ENCODE data around the gene SAP30BP.

SAP30BP gene

DNA sequence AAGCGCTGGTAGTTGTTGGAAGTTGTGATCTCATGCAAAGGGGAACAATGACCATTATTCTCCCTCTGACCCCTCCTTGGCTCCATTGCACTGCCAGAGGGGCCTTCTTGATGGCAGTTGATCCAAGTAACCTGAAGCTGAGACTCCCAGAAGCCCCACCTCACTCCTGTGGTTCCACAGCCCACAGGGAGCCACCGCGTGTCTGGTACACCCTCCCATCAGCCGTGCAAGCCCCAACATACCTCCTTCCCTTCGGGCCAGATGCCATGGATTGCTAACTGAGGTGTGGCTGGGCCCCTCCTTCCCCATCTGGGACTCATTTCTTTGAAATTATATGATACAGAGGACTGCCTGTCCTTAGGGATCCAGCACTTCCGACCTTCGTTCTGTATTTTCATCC lies 17.8 kb downstream of the SAP30BP start:
- no peak for DNase-seq

DNA sequence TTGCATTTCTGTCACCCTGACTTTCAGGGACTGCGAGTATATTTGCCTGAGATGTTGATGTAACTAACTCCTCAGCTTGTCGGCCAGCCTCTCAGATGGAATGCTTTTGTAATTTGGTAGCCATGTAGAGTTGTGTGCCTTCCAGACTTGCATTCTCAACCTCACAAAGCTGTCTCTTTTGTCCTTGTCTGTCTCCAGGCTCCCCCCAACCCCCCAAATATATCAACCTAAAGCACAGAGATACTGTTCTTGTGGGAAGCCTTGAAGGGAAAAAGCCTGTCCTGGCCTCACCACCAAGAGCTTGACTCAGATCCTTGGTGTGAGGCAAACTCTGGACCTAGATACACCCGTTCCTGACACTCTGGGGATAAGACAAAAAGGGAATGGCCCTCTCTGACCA lies 18.4 kb downstream of the SAP30BP start:
- DNase-seq = no peak

DNA sequence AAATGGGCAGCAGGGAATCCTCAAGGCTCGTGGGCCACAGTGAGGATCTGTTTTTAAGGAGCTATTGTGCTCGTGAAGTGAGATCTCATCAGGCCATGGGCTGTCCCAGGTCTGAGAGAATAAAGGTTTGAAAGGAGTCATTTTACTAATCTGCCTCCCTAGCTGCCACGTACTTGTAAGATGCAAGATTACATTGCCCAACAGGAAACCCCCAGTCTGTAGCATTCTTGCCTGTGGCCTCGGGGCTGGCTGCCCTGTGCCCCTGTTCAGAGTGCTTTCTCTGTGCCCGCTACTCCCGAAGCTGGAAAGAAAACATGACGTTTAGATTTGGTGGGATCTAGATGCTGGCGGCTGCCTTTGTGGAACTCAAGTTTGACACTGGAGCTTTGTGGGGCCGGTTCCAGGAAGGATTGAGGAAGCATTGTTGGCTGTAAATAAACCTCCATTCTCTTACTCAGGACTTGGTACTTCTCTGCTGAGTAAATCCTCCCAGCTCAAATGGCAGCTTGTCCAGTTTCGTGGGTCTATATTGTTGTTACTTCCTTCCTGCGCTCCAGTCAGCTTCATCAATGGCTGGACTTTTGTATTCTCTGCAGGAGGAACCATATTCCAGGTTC lies 21.2 kb downstream of the SAP30BP start:
- DNase-seq = peak in 1 of 56 donors; percentile 29

DNA sequence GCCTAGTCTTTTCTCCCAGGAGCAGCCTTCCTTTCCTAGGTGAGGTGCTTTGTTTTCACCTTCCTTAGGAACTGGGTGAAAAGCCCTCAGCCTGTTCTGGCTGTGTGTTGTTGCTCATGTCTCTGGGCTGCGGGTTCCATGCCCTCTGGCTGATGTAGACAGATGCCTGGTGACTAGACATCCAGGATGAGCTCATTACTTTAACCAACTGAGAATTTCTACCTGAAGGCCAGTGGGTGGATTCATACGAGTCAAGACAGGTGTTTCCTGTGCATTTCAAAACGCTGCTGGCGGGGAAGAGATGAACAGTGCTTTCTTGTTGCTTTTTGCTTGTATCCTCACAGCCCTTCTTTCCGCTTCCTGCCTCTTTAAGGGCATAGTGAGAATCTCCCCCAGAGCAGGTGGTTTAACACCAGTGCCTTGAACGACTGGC lies 22.3 kb downstream of the SAP30BP start:
- DNase-seq = no peak

DNA sequence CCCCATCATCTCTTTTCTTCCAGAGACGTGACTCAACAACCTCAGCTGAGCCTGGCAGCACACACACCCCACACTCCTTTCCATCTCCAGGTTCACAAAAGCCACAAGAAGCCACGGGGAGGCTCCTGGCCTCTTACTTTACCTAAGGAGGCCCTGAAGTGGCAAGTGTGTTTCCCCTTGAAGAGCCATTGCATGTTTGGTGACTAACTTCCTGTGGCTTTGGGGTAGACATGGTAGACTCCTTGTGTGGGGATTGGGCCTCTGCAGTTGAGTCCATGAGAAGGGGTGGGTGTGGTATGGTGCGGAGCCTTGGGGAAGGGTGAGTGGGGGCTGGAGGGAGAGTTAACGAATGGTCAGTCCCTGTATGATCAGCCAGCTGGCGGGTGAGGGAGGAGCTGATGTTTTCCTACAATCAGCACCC lies 24.2 kb downstream of the SAP30BP start:
- peak in 1 of 56 donors; percentile 46 for DNase-seq

DNA sequence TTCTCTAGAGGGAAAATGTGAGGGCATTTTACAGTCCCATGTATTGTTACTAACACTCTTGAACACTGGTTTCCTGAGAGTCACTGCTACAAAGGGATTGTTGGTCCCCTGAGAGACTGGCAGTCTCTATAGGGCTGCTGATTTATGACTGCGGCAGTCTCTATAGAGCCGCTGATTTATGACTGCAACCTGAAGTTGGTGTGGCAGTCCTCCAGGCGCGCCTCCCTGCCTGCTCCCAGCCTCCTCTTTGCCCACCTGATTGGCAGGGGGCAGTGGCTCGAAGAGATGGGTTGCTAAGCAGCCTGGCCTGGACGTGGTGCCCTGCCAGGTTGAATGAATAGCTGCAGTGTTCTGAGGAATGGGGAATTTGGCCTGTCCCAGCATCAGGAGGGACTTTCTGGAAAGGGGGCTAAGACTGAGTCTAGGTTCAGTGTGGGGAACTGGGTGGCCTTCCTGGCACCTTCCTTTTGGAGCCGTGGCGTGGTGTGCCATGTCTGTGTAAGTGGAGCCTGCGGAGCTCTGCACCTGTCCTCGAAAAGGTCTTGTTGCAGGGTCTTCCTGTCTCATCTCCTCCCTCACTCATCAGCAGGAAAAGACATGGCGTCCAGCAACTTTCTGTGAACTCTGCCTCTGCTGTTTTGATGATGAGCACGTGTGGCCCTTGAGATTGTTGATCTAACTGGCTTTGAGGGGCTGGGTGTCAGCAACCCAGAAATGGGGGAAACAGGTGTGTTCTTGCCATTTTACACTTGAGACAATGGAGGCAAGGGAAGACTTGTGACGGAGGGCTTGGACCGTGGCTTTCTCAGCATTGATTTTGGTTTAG lies 24.9 kb downstream of the SAP30BP start:
- peak in 48 of 56 donors; percentile 24 to 87 (median 64) for DNase-seq

DNA sequence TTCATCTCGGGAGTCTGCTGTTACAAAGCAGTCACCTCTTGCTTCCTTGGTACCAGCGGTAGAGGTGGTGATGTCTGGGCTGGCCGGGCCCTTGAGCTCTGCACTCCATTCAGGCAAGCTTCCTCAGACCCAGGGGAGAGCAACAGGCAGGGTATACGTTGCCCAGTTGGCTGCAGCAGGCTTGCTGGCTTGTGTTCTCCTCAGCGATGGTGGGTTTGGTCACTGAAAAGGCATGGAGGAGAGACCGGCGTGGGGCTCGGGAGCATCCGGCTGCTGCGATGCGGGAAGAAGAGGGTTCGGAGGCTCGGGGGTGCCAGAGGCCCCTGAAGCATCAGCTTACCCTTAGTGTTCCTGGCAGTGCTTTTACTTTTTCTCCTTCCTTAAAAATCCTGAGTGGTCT lies 25.8 kb downstream of the SAP30BP start:
- peak in 6 of 56 donors; percentile 25 to 61 (median 56) for DNase-seq

DNA sequence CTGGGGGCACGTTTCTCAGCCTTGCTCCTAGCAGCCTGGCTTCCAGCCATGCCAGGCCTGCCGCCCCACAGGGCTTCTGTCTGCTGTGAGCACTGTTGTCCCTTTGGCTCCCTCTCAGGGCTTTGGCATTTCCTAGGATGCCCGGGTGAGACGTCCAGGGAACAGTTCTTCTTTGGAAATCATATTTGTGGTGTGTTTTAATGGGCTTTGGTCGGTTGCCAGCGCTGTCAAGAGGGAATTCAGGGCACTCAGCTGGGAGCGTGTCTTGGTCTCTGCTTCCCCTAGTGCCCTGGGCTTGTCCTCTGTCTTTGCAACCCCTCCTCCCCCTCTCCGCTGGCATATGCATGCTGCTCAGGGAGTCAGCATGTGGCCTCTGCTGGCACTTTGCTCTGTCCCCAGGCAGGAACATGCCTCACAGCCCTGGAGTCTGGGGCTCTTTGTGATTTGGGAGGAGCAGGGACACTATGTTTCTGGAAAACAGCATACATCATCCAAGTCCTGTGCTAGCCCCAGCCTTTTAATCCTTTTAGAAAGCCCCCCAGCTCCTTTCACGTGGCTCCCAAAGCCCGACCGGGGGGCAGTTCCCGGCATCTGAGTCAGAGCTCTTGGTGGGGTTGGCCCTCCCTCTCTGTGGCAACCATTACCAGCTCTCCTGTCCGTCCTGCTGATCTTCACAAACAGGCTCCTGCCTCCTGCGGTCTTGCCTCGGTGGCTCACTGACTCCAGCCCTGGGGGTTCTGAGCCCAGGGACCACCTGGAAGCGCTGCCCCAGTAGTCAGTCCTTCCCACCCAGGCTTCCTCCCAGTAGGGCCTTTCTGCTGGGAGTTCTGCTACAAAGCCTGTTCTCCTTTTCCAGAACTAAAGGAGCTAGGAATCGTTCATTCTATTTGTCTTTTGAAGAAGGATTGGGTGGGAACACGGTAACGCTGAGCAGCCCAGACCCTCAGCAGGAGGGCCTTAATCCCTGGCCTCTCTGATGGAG lies 26.7 kb downstream of the SAP30BP start:
- peak in 54 of 56 donors; percentile 57 to 98 (median 89) for DNase-seq

DNA sequence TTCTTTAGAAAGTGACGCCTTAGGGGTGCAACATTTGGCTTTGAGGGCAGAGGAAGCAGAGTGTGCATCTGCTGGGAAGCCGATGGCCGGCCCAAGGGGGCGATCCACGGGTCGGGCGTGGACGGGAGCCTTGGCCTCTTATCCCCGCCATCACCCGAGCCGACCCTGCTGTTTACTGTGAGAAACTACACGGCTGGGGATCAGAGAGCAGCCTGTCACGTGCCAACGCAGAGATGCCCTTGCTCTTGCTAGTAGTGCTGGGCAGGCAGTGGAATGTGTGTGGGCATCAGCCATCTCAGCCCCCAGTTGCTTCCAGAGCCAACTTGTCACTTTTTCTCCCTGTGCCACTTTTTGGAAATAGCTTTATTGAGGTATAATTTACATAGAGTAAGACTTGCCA lies 27.4 kb downstream of the SAP30BP start:
- peak in 17 of 56 donors; percentile 16 to 57 (median 34) for DNase-seq

DNA sequence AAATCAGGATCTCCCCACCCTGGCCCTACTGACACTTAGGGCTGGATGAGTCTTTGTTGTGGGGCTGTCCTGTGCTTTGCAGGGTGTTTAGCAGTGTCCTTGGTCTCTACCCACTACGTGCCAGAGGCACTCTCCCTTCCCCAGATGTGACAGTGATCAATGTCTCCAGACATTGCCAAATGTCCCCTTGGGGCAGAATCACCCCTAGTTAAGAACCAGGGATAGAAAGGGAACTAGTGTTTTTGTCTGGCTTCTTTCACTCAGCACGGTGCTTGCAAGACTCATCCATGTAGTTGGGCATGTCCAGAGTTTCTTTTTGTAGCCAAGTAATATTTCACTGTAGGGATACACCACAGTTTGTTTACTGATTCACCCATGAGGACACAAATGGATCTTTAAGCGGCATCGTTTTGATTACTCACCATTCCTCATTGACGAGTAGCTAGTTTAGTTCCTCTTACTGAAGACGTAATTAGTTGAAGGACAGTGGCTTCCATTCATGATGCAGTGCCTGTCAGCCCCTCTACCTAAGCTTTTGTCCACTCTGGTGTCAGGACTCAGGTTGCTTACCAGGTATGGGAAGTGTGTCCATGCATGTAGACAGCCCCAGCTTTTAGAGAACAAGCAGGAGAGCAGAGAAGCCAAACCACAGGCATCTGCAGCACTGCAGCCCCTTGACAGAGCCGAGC lies 28.1 kb downstream of the SAP30BP start:
- DNase-seq = no peak

DNA sequence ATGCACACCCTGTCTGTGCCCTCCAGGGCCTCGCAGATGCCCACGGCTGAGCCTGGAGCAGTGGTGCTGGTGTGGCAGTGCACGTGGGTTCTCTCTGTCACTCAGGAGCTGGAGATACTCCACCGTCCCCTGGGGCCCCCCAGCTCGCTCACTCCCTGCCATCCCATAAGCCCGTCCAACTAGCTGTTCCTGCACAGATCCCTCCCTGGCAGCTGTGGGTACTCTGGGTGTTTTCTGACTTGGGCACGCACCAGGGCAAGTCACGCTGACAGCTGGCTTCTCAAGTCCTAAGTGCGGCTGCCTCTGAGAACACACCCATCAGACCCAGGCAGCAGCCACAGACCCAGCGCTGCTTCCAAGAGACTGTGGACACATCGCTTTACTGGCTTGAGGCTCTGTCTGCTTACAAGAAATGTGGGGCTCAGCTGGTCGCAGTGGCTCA lies 28.7 kb downstream of the SAP30BP start:
- DNase-seq = peak in 31 of 56 donors; percentile 22 to 72 (median 45)

DNA sequence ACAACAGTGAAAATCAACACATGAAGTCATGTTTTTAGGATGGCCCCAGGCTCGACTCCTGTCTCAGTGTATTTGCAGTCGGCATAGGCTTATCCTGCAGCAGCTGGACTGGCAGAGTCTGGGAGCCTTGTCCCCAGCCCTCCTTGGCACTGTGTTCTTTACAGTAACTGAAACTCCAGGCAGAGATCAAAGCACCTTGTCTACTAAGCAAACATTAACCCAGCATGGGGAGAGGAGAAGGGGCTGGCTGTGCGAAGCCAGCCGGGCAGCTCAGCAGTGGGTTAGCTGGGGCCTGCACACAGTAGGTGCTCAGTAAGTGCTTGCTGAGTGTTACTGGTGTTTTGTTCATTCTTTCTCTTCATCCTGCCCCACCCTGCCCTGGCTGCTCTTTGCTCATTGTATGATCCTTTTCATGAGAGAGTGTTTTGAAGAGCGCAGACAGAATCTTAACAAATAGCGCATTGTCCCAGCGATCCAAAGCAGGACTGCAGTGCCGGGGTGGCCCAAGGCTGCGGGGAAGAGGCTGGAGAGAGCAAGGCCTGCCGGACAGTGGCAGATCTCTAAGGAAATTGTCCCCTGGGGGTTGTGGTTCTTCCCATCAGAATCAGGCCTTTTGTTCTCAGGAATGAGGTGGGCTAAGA lies 30.6 kb downstream of the SAP30BP start:
- DNase-seq = peak in 49 of 56 donors; percentile 17 to 90 (median 67)

DNA sequence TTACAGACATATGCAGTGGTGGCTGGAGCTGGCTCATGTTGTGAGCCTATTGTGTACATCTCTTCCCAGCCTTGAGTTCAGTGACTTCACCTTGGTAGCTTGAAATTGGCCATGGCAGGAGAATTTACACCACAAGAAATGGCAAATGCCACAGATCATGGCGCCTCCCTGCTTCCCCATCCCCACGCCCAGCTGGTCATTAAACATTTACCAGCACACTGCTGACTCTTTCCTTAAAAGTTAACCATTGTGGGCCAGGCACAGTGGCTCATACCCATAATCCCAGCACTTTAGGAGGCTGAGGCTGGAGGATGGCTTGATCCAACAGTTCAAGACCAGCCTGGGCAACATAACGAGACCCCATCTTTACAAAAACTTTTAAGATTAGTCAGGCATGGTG lies 31.5 kb downstream of the SAP30BP start:
- DNase-seq = no peak

DNA sequence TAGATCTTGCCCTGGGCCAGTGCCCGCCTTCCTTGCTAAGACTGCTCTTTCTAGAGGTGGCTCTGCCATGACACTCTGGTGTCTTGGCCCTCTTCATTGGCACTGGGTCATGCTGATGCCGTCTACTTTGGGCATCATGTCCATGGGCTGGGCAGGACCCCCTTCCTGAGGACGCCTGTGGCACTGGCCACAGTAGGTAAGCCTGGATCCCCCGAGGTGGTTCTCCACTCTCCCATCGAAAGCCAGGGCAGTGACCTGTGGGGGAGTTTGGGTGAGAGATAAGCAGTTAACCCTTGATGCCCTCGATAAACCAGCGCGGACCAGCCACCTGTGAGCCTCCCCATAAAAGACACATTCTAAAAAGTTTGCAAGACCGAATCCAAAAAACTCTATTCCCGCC lies 34.1 kb downstream of the SAP30BP start:
- no peak for DNase-seq

DNA sequence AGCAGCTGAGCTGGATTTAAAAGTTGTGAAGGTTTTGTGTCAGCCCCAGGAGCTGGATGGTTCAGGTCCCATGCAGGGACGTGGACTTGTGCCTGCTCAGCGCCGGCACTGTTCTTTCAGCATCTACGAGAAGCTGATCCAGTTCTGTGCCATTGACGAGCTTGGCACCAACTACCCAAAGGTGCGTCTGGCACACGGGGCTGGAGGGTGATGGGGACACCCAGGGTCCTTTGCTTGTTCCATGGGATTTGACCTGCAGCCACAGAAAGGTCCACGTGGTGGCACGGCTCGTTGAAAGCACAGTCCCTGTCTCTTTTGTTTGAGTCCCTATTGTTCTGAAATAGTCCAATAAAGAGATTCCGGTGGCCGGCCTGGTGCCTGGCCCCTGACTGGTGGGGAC lies 36.1 kb downstream of the SAP30BP start:
- no peak for DNase-seq

DNA sequence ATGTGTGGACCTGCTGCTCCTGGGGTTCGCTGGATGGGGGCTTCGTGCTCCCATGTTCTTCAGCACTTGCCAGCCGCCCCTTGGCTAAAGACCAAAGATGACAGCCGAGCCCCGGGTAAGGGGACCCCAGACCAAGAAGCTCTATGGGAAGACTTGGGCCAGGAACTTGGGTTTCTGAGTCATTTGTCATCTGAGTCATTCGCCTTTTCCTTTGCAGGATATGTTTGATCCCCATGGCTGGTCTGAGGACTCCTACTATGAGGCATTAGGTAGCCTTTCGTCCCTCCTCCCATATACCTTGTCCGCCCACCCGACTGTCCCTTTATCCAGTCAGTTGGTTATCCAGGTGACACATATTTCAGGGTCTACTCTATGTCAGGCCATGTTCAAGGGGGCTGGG lies 36.5 kb downstream of the SAP30BP start:
- DNase-seq = no peak

DNA sequence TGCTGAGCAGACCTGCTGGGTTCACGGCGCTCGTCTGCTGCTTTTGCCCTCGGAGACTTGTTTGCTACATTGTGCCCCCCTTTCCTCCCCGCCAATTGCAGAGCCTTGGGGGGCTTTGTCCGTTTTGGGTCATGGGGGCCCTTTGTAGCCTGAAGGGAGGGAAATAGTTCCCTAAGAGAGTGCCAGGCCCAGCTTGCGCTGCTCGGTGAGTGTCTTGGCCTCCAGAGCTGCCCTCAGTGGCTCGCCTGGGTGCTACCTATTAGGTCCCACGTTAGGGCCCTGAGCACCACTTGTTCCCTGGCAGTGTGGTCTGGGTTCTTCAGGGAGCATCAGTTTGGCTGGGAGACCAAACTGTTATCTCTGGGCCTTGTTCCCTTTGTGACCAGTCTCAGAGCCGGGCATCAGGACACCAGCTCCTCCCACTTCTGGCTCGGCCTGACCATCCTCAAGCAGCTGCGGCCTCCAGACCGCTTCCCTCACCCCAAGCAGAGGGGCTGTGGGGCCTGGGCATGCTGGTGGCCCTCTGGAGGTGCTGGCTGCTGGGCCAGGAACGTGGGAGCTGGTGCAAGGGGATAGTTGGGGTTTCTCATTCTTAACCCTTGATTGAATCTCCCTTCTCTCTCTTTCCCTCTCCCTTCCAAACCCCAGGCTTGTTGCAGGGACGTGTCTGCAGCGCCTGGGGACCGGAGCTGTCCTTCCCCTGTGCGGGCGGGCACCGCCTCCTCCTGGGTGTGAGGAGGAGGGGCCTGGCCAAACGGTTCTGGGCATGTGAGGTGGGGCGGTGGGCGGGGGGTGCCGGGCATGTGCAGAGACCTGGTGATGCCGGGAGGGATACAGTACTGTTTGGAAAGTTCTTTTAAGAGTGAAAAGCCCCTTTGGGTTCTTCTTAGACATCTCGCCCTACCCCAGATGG lies 38.1 kb downstream of the SAP30BP start:
- DNase-seq = peak in 6 of 56 donors; percentile 10 to 46 (median 32)

DNA sequence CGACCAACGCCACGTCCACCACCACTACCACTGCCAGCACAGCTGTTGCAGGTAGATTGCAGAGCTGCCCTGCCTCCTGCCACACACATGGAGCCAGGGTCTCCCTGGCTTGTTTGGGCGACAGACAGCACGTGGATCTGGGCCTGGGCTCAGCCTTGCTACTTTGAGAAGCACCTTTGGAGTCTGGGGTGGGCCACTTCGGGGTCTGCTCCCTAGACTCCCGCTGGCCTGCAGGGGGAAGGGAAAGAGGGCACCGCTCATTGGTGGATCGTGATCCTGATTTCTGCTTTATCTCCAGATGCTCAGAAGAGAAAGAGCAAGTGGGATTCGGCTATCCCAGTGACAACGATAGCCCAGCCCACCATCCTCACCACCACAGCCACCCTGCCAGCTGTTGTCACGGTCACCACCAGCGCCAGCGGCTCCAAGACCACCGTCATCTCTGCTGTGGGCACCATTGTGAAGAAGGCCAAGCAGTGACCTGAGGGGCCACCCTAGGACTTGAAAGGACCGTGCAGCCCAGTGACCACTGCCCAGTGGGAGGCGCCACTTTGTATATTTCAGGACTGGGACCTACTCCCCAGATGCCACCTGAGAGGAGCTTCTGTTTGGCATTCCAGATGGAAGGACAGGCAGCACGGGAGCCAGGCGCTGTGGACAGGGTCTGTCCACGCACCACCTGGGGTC lies 39.0 kb downstream of the SAP30BP start:
- DNase-seq = no peak
